Measurements from ENCODE around the gene CPA5.

Gene CPA5

GRCh38 chr7:130350945-130351790 lies 6.6 kb downstream of the CPA5 start:
- H2BK5ac ChIP-seq (ENCODE audit: low read depth, low read length, poor library complexity, severe bottlenecking), result no peak overlapping the region
- peak overlapping the region; percentile 79 to 92 for H3K4ac ChIP-seq (ENCODE audit: low read depth in 1 of 2, low read length in 2 of 2)
- H3K79me1 ChIP-seq (replicated peaks; ENCODE audit: low read length, poor library complexity, severe bottlenecking), result no peaks in the 10 kb centered on the region
- 54% methylated on average over 18 of the region's 20 CpGs for WGBS
- peak overlapping the region; percentile 98 to 100 for H2BK12ac ChIP-seq (ENCODE audit: low read length in 2 of 2)
- peak; percentile 61 for DNase-seq
- peak overlapping the region in 1 of 2 experiments; percentile 20 for H3K14ac ChIP-seq (ENCODE audit: low read length in 2 of 2)
- H3K9me3 ChIP-seq (ENCODE audit: control insufficient read depth, low read length), result no peaks in the 10 kb centered on the region
- H2BK15ac ChIP-seq (ENCODE audit: low read depth, poor library complexity, severe bottlenecking), result peak overlapping the region; percentile 26
- peak overlapping the region; percentile 91 for H4K91ac ChIP-seq (ENCODE audit: low read length)
- peak overlapping the region; percentile 88 for H4K8ac ChIP-seq (ENCODE audit: low read length)
- peak overlapping the region; percentile 90 for H2BK120ac ChIP-seq (ENCODE audit: low read depth, low read length)
- no peak overlapping the region for H3K23ac ChIP-seq (ENCODE audit: low read length in 2 of 2)
- no peak overlapping the region for H3K4me2 ChIP-seq (ENCODE audit: low read length, poor library complexity, severe bottlenecking)
- H3K4me3 ChIP-seq (ENCODE audit: insufficient read depth in 1 of 2, low read depth in 1 of 2, low read length in 2 of 2), result no peak overlapping the region
- no peaks in the 10 kb centered on the region for H3K27me3 ChIP-seq (ENCODE audit: control insufficient read depth in 1 of 2, insufficient read depth in 1 of 2, low read length in 2 of 2)
- H3K18ac ChIP-seq (ENCODE audit: low read depth in 1 of 2, low read length in 2 of 2), result peak overlapping the region; percentile 81 to 92
- H2AK5ac ChIP-seq (ENCODE audit: low read length, severe bottlenecking), result peak overlapping the region; percentile 71
- H3K9ac ChIP-seq (ENCODE audit: low read length), result peak overlapping the region; percentile 24
- H3K36me3 ChIP-seq (ENCODE audit: control insufficient read depth in 1 of 2, insufficient read depth in 2 of 2, low read depth in 1 of 2, low read length in 2 of 2), result no peaks in the 10 kb centered on the region
- no peak overlapping the region for H3K27ac ChIP-seq (ENCODE audit: low read length, poor library complexity, severe bottlenecking)
- H3K4me1 ChIP-seq (ENCODE audit: control insufficient read depth, insufficient read depth, low read depth, low read length), result peaks cover 41% of the 10 kb centered on the region
- H2AFZ ChIP-seq (ENCODE audit: low read depth, low read length), result peak overlapping the region; percentile 44

GRCh38 chr7:130351791-130352090 lies 7.1 kb downstream of the CPA5 start:
- no peak overlapping the region for H3K27ac ChIP-seq (ENCODE audit: low read length, poor library complexity, severe bottlenecking)
- no peaks in the 10 kb centered on the region for H3K9me3 ChIP-seq (ENCODE audit: control insufficient read depth, low read length)
- peak overlapping the region; percentile 7 for H2AK5ac ChIP-seq (ENCODE audit: low read length, severe bottlenecking)
- peaks cover 39% of the 10 kb centered on the region for H3K4me1 ChIP-seq (ENCODE audit: control insufficient read depth, insufficient read depth, low read depth, low read length)
- 59% methylated on average over 4 of the region's 6 CpGs for WGBS
- peak overlapping the region; percentile 88 for H4K8ac ChIP-seq (ENCODE audit: low read length)
- H2BK12ac ChIP-seq (ENCODE audit: low read length in 2 of 2), result peak overlapping the region; percentile 97 to 100
- H3K4me2 ChIP-seq (ENCODE audit: low read length, poor library complexity, severe bottlenecking), result no peak overlapping the region
- no peaks in the 10 kb centered on the region for H3K27me3 ChIP-seq (ENCODE audit: control insufficient read depth in 1 of 2, insufficient read depth in 1 of 2, low read length in 2 of 2)
- peak overlapping the region; percentile 25 to 92 for H3K18ac ChIP-seq (ENCODE audit: low read depth in 1 of 2, low read length in 2 of 2)
- H3K23ac ChIP-seq (ENCODE audit: low read length in 2 of 2), result no peak overlapping the region
- H3K9ac ChIP-seq (ENCODE audit: low read length), result no peak overlapping the region
- H3K14ac ChIP-seq (ENCODE audit: low read length in 2 of 2), result no peak overlapping the region
- peak overlapping the region; percentile 79 to 92 for H3K4ac ChIP-seq (ENCODE audit: low read depth in 1 of 2, low read length in 2 of 2)
- peak overlapping the region; percentile 44 for H2AFZ ChIP-seq (ENCODE audit: low read depth, low read length)
- H2BK5ac ChIP-seq (ENCODE audit: low read depth, low read length, poor library complexity, severe bottlenecking), result no peak overlapping the region
- H3K79me1 ChIP-seq (replicated peaks; ENCODE audit: low read length, poor library complexity, severe bottlenecking), result no peaks in the 10 kb centered on the region
- DNase-seq, result no peak
- H2BK120ac ChIP-seq (ENCODE audit: low read depth, low read length), result peak overlapping the region; percentile 90
- peak overlapping the region; percentile 26 for H2BK15ac ChIP-seq (ENCODE audit: low read depth, poor library complexity, severe bottlenecking)
- no peaks in the 10 kb centered on the region for H3K36me3 ChIP-seq (ENCODE audit: control insufficient read depth in 1 of 2, insufficient read depth in 2 of 2, low read depth in 1 of 2, low read length in 2 of 2)
- peak overlapping the region; percentile 91 for H4K91ac ChIP-seq (ENCODE audit: low read length)
- H3K4me3 ChIP-seq (ENCODE audit: insufficient read depth in 1 of 2, low read depth in 1 of 2, low read length in 2 of 2), result no peak overlapping the region

GRCh38 chr7:130352194-130353074 lies 7.8 kb downstream of the CPA5 start:
- Histone ChIP-seq H2AK5ac (ENCODE audit: low read length, severe bottlenecking) (peak overlapping the region; percentile 89), H3K27me3 (ENCODE audit: control insufficient read depth in 1 of 2, insufficient read depth in 1 of 2, low read length in 2 of 2) (no peaks in the 10 kb centered on the region), H3K9me3 (ENCODE audit: control insufficient read depth, low read length) (no peaks in the 10 kb centered on the region), H2AFZ (ENCODE audit: low read depth, low read length) (no peak overlapping the region), H2BK15ac (ENCODE audit: low read depth, poor library complexity, severe bottlenecking) (peak overlapping the region; percentile 95), H3K4me3 (ENCODE audit: insufficient read depth in 1 of 2, low read depth in 1 of 2, low read length in 2 of 2) (peak overlapping the region in 1 of 2 experiments; percentile 38), H3K27ac (ENCODE audit: low read length, poor library complexity, severe bottlenecking) (peak overlapping the region; percentile 51), H3K4me2 (ENCODE audit: low read length, poor library complexity, severe bottlenecking) (no peak overlapping the region), H2BK5ac (ENCODE audit: low read depth, low read length, poor library complexity, severe bottlenecking) (peak overlapping the region; percentile 45), H3K9ac (ENCODE audit: low read length) (peak overlapping the region; percentile 75), H3K36me3 (ENCODE audit: control insufficient read depth in 1 of 2, insufficient read depth in 2 of 2, low read depth in 1 of 2, low read length in 2 of 2) (no peaks in the 10 kb centered on the region), H3K23ac (ENCODE audit: low read length in 2 of 2) (no peak overlapping the region), H4K8ac (ENCODE audit: low read length) (peak overlapping the region; percentile 88), H3K4me1 (ENCODE audit: control insufficient read depth, insufficient read depth, low read depth, low read length) (peaks cover 44% of the 10 kb centered on the region), H3K18ac (ENCODE audit: low read depth in 1 of 2, low read length in 2 of 2) (peak overlapping the region; percentile 92 to 97), H3K79me1 (replicated peaks; ENCODE audit: low read length, poor library complexity, severe bottlenecking) (no peaks in the 10 kb centered on the region), H4K91ac (ENCODE audit: low read length) (peak overlapping the region; percentile 97), H3K14ac (ENCODE audit: low read length in 2 of 2) (peak overlapping the region in 1 of 2 experiments; percentile 19), H2BK120ac (ENCODE audit: low read depth, low read length) (peak overlapping the region; percentile 87), H2BK12ac (ENCODE audit: low read length in 2 of 2) (peak overlapping the region; percentile 99 to 100), H3K4ac (ENCODE audit: low read depth in 1 of 2, low read length in 2 of 2) (peak overlapping the region; percentile 79 to 92)
- peak; percentile 86 for DNase-seq
- 65% methylated on average over 17 of the region's 20 CpGs for WGBS

- 97% methylated on average over 7 of the region's 7 CpGs for WGBS
- peaks cover 46% of the 10 kb centered on the region for H3K4me1 ChIP-seq (ENCODE audit: control insufficient read depth, insufficient read depth, low read depth, low read length)
- peak overlapping the region; percentile 95 to 97 for H3K4ac ChIP-seq (ENCODE audit: low read depth in 1 of 2, low read length in 2 of 2)
- no peak overlapping the region for H3K4me2 ChIP-seq (ENCODE audit: low read length, poor library complexity, severe bottlenecking)
- H3K36me3 ChIP-seq (ENCODE audit: control insufficient read depth in 1 of 2, insufficient read depth in 2 of 2, low read depth in 1 of 2, low read length in 2 of 2), result no peaks in the 10 kb centered on the region
- peak overlapping the region; percentile 96 for H4K8ac ChIP-seq (ENCODE audit: low read length)
- H3K79me1 ChIP-seq (replicated peaks; ENCODE audit: low read length, poor library complexity, severe bottlenecking), result no peaks in the 10 kb centered on the region
- H2AFZ ChIP-seq (ENCODE audit: low read depth, low read length), result no peak overlapping the region
- peak overlapping the region; percentile 83 to 99 for H2BK12ac ChIP-seq (ENCODE audit: low read length in 2 of 2)
- H2AK5ac ChIP-seq (ENCODE audit: low read length, severe bottlenecking), result peak overlapping the region; percentile 63
- no peaks in the 10 kb centered on the region for H3K27me3 ChIP-seq (ENCODE audit: control insufficient read depth in 1 of 2, insufficient read depth in 1 of 2, low read length in 2 of 2)
- H3K14ac ChIP-seq (ENCODE audit: low read length in 2 of 2), result peak overlapping the region in 1 of 2 experiments; percentile 88
- H2BK5ac ChIP-seq (ENCODE audit: low read depth, low read length, poor library complexity, severe bottlenecking), result peak overlapping the region; percentile 11
- peak overlapping the region in 1 of 2 experiments; percentile 89 for H3K23ac ChIP-seq (ENCODE audit: low read length in 2 of 2)
- H3K9me3 ChIP-seq (ENCODE audit: control insufficient read depth, low read length), result no peaks in the 10 kb centered on the region
- no peak for DNase-seq
- H2BK120ac ChIP-seq (ENCODE audit: low read depth, low read length), result peak overlapping the region; percentile 81
- H3K9ac ChIP-seq (ENCODE audit: low read length), result peak overlapping the region; percentile 75
- peak overlapping the region; percentile 51 for H3K27ac ChIP-seq (ENCODE audit: low read length, poor library complexity, severe bottlenecking)
- H4K91ac ChIP-seq (ENCODE audit: low read length), result peak overlapping the region; percentile 93
- peak overlapping the region; percentile 95 to 97 for H3K18ac ChIP-seq (ENCODE audit: low read depth in 1 of 2, low read length in 2 of 2)
- no peak overlapping the region for H3K4me3 ChIP-seq (ENCODE audit: insufficient read depth in 1 of 2, low read depth in 1 of 2, low read length in 2 of 2)
- H2BK15ac ChIP-seq (ENCODE audit: low read depth, poor library complexity, severe bottlenecking), result peak overlapping the region; percentile 97
Observed at GRCh38 chr7:130353196-130353595, 8.6 kb downstream of the CPA5 start.
